Right cardiac atrium (tissue), 5 donors: Measurements from ENCODE around the gene PKHD1. TPM values are rescaled to one million over a fixed set of nuclear protein-coding genes. Genes with fewer than 3 reads are reported as not detected.
"Not testable (repeated sequence)": the region's sequence is repeated elsewhere in the genome, so short reads cannot be mapped to it uniquely, and the experiment has no call there.

Experiments used
- ATAC-seq, 2 donors: fragments of 200-7000 bp; cut with Tn5 transposase; one replicate each; pipeline versions ENCODE4 v1.8.0 to v1.9.1; 2020; ENCODE audit warnings: moderate library complexity in 2 of 2, mild to moderate bottlenecking in 1 of 2
- DNase-seq, 3 donors: peaks; one replicate each; pipeline ENCODE4 v3.0.0-alpha.2; 2020
- H3K27ac ChIP-seq: one replicate; pipeline ENCODE4 v1.5.1; 2013; ENCODE audit warnings: mild to moderate bottlenecking, low read length, control low read depth, moderate library complexity
- H3K27me3 ChIP-seq: one replicate; pipeline ENCODE4 v1.6.1; 2013; ENCODE audit not compliant: control insufficient read depth, insufficient read depth
- H3K4me1 ChIP-seq: one replicate; pipeline ENCODE4 v1.6.1; 2013; ENCODE audit warnings: low read length; ENCODE audit not compliant: control insufficient read depth, insufficient read depth
- H3K4me3 ChIP-seq: one replicate; pipeline ENCODE4 v1.5.1; 2013; ENCODE audit warnings: low read length, control low read depth
- H3K9me3 ChIP-seq: one replicate; pipeline ENCODE4 v1.6.1; 2013; ENCODE audit warnings: low read length; ENCODE audit not compliant: control insufficient read depth
- WGBS: extraction: QIAGEN DNeasy Blood & Tissue Kit; methylation state at CpG from one replicate; pipeline ENCODE4 v1.1.7; 2013; 5-methylcytosine and 5-hydroxymethylcytosine counted together
- intact Hi-C, 4 donors: fragments of 100-400 bp; cut with DNase I; formaldehyde crosslinking; loops; one replicate each; pipeline versions ENCODE4 v1.11.0 to v1.14.0; 2022 to 2023
- polyA plus RNA-seq: library from polyadenylated mRNA; stranded (reverse); fragments of 200-250 nt; gene quantifications from one replicate; pipeline ENCODE4 v1.2.3, GENCODE V29; 2013
- total RNA-seq, 4 donors: library from RNA; stranded (reverse); fragmentation: NEBNext Ultra II Directional; extraction: Animal tissue kit (Norgen Biotek cat#: 25700); gene quantifications; one replicate each; pipeline ENCODE4 v1.2.1, GENCODE V29; 2021
- donor health status: healthy with polysubstance abuse.
- donor health status: DM: no; HTN: yes; CAD: no.
- donor health status: DM: no; HTN: no; CAD: no.
- donor health status: DM: no; HTN: yes; CAD: no; lungs with severe emphysema.
- donor health status: DM: yes; HTN: yes; CAD: no.

PKHD1 gene
- total and polyA plus RNA-seq, 5 donors, result under 0.01 to 0.03 TPM; not detected in 3

DNA sequence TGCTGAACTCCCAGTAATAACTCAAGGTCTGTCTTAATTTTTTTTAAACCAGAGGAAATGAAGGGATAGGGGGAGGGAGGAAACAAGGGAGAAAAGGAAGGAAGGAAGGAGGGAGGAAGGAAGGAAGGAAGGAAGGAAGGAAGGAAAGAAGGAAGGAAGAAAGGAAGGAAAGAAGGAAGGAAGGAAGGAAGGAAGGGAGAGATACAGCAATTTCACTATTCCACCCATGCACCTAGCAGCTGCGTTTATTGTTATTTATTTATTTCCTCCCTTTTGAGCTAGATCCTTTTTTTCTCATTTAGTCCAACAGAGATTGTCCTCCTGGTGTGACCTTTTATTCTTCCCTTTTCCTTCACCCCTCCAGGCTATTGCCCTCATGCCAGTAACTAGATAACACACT lies 97.6 kb downstream of the PKHD1 start:
- DNase-seq, result no peak
- no peak overlapping the region for H3K4me3 ChIP-seq
- no peaks in the 10 kb centered on the region for H3K4me1 ChIP-seq
- intact Hi-C loops, result no loop called here
- H3K27ac ChIP-seq, result no peak overlapping the region
- ATAC-seq, result no peak
- H3K27me3 ChIP-seq, result peaks cover 3% of the 10 kb centered on the region
- H3K9me3 ChIP-seq, result no peaks in the 10 kb centered on the region
- 88% methylated on average over 1 of the region's 1 CpG for WGBS

DNA sequence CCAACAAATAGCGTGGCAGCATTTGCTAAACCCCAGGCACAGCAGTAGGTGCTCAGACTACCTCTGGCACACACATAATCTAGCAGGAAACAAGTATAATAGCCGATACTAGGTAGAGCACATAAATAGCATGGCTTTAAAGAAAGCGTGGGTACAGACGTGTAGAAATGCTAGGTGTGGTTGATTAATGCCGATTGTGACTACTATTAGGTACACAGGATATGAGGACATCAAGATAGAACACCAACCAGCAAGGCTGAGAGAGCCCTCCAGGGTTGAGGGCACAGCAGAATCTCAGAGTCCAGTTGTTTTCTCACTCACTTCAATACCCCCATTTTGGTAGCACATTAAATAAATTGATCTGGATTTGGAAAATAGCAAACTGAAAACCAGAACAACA lies 100.5 kb downstream of the PKHD1 start:
- H3K27ac ChIP-seq, result no peak overlapping the region
- no peak for ATAC-seq
- intact Hi-C loops, result no loop called here
- H3K9me3 ChIP-seq, result no peaks in the 10 kb centered on the region
- H3K4me1 ChIP-seq, result no peaks in the 10 kb centered on the region
- WGBS, result 60% methylated on average over 5 of the region's 5 CpGs
- DNase-seq, result no peak
- no peak overlapping the region for H3K4me3 ChIP-seq
- H3K27me3 ChIP-seq, result peaks cover 3% of the 10 kb centered on the region

DNA sequence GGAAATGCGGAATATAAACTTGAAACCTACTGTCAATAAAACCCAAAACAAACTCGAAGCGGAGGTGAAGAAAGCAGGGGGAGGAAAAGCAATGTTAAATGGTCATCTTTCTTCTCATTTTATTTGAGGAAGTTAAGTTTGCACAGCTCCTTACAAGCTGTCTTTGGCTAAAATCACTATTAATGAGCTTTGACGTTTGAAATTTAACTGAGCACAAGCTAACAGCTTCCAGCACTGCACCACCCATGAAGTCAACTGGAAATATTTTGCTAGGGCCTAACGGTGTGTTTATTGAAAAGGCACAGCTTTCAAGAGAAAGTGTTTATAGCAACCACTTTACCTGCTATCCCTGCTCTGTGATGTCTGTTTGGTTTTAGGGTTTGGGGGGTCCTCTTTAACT lies 103.8 kb downstream of the PKHD1 start:
- intact Hi-C loops, result no loop called here
- Histone ChIP-seq H3K4me1 (no peaks in the 10 kb centered on the region), H3K9me3 (no peaks in the 10 kb centered on the region), H3K27me3 (peaks cover 3% of the 10 kb centered on the region), H3K27ac (no peak overlapping the region), H3K4me3 (no peak overlapping the region)
- ATAC-seq (no peak), DNase-seq (no peak)
- 41% methylated on average over 5 of the region's 5 CpGs for WGBS

DNA sequence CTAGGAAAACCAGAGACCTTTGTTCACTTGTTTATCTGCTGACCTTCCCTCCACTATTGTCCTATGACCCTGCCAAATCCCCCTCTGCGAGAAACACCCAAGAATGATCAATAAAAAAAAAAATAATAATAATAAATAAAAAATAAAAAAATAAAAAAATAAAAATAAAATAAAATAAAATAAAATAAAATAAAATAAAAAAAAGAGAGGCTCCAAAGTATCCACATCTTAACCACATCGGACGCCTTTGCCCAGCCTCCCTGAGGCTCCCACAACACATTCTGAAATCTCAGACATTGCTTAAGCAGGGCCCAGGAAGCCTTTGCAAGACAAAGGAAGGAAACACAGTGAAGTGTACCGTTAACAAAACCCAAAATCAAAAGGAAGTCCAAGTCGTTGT lies 104.7 kb downstream of the PKHD1 start:
- H3K27me3 ChIP-seq, intact Hi-C loops, H3K27ac ChIP-seq, H3K9me3 ChIP-seq, H3K4me3 ChIP-seq, ATAC-seq, H3K4me1 ChIP-seq, DNase-seq: not testable (repeated sequence)
- WGBS, result 65% methylated on average over 5 of the region's 5 CpGs

GRCh38 chr6:51976374-51976773 lies 111.0 kb downstream of the PKHD1 start:
- Histone ChIP-seq H3K27me3 (no peaks in the 10 kb centered on the region), H3K9me3 (no peaks in the 10 kb centered on the region), H3K4me1 (no peaks in the 10 kb centered on the region), H3K27ac (no peak overlapping the region), H3K4me3 (no peak overlapping the region)
- intact Hi-C loops, result no loop called here
- 92% methylated on average over 9 of the region's 9 CpGs for WGBS
- peak in 1 of 3 donors; percentile 11 for DNase-seq
- no peak for ATAC-seq

- no peaks in the 10 kb centered on the region for H3K4me1 ChIP-seq
- 60% methylated on average over 3 of the region's 3 CpGs for WGBS
- no peaks in the 10 kb centered on the region for H3K9me3 ChIP-seq
- ATAC-seq, result no peak
- intact Hi-C loops, result no loop called here
- no peak overlapping the region for H3K4me3 ChIP-seq
- H3K27ac ChIP-seq, result no peak overlapping the region
- no peaks in the 10 kb centered on the region for H3K27me3 ChIP-seq
- DNase-seq, result no peak
Observed at GRCh38 chr6:51972659-51973058, 114.8 kb downstream of the PKHD1 start.

- H3K27me3 ChIP-seq, result no peaks in the 10 kb centered on the region
- H3K27ac ChIP-seq, result no peak overlapping the region
- no peak for ATAC-seq
- intact Hi-C loops, result loop anchor here in 1 of 4 donors (10.0 kb wide), 1 partner anchor 1153 kb away; the partner anchor contains the start of gene TFAP2B
- no peaks in the 10 kb centered on the region for H3K4me1 ChIP-seq
- no peak for DNase-seq
- no peaks in the 10 kb centered on the region for H3K9me3 ChIP-seq
- H3K4me3 ChIP-seq, result no peak overlapping the region
- WGBS, result 80% methylated on average over 2 of the region's 2 CpGs
Observed at GRCh38 chr6:51968265-51968664, 119.1 kb downstream of the PKHD1 start.

- intact Hi-C loops, result loop anchor here in 1 of 4 donors (10.0 kb wide), 1 partner anchor 1151 kb away; the partner anchor contains the start of gene TFAP2B
- WGBS, result 18% methylated on average over 3 of the region's 3 CpGs
Observed at GRCh38 chr6:51965222-51965801, 122.1 kb downstream of the PKHD1 start.

GRCh38 chr6:51963980-51964379 lies 123.4 kb downstream of the PKHD1 start:
- Histone ChIP-seq H3K27me3 (no peaks in the 10 kb centered on the region), H3K27ac (no peak overlapping the region), H3K9me3 (no peaks in the 10 kb centered on the region), H3K4me3 (no peak overlapping the region), H3K4me1 (no peaks in the 10 kb centered on the region)
- WGBS, result 24% methylated on average over 4 of the region's 4 CpGs
- DNase-seq, result no peak
- intact Hi-C loops, result loop anchor here in 2 of 4 donors (5.0 to 10.0 kb wide), 2 partner anchors 1147 to 1149 kb away; partner anchors contain the start of gene TFAP2B (in 2 of the 2)
- no peak for ATAC-seq

More at GRCh38 chr6:51965222-51965801, 122.1 kb downstream of the PKHD1 start:
- Histone ChIP-seq H3K4me1 (no peaks in the 10 kb centered on the region), H3K27ac (no peak overlapping the region), H3K27me3 (no peaks in the 10 kb centered on the region), H3K4me3 (no peak overlapping the region), H3K9me3 (no peaks in the 10 kb centered on the region)
- DNase-seq (no peak), ATAC-seq (no peak)

GRCh38 chr6:51962354-51962753 lies 125.1 kb downstream of the PKHD1 start:
- ATAC-seq (no peak), DNase-seq (no peak)
- no peaks in the 10 kb centered on the region for H3K27me3 ChIP-seq
- 24% methylated on average over 1 of the region's 1 CpG for WGBS
- no peaks in the 10 kb centered on the region for H3K9me3 ChIP-seq
- intact Hi-C loops, result loop anchor here in 2 of 4 donors (5.0 to 10.0 kb wide), 2 partner anchors 1145 to 1148 kb away; partner anchors contain the start of gene TFAP2B (in 2 of the 2)
- no peak overlapping the region for H3K4me3 ChIP-seq
- no peaks in the 10 kb centered on the region for H3K4me1 ChIP-seq
- no peak overlapping the region for H3K27ac ChIP-seq

GRCh38 chr6:51960419-51960818 lies 127.0 kb downstream of the PKHD1 start:
- Histone ChIP-seq H3K9me3 (no peaks in the 10 kb centered on the region), H3K4me1 (no peaks in the 10 kb centered on the region), H3K4me3 (no peak overlapping the region), H3K27ac (no peak overlapping the region), H3K27me3 (no peaks in the 10 kb centered on the region)
- 21% methylated on average over 2 of the region's 2 CpGs for WGBS
- DNase-seq (no peak), ATAC-seq (no peak)
- intact Hi-C loops, result loop anchor here in 2 of 4 donors (5.0 to 10.0 kb wide), 2 partner anchors 1143 to 1146 kb away; partner anchors contain the start of gene TFAP2B (in 2 of the 2)
